HepG2 (cell line): Measurements from ENCODE around the gene TMEFF2. TPM values are rescaled to one million over a fixed set of nuclear protein-coding genes. Genes with fewer than 3 reads are reported as not detected.

ENCODE experiments used
- ATAC-seq: fragments of 200-7000 bp; cut with Tn5 transposase; 3 replicates; pipeline ENCODE4 v1.9.1; 2020; ENCODE audit warnings: mild to moderate bottlenecking, moderate library complexity
- BruUV-seq: library from RNA; stranded (reverse); fragments of 400-500 nt; replicated peaks from 2 replicates; lab custom pipeline; 2021; lab: Mats Ljungman, UMichigan
- CTCF ChIA-PET: fragments of 300-600 bp; formaldehyde crosslinking; extraction: SDS; loops from one replicate; lab custom pipeline; 2021; ENCODE audit warnings: low total read pairs, inconsistent platforms, low intra/inter-chr PET ratio; lab: Yijun Ruan, JAX
- POLR2A ChIA-PET: fragments of 350-600 bp; sonication (Branson Sonifier 250); formaldehyde crosslinking; loops from one replicate; lab custom pipeline; 2020; ENCODE audit warnings: antibody characterized with exemption, inconsistent platforms; lab: Yijun Ruan, JAX
- DNase-seq: peaks from one replicate; pipeline ENCODE4 v3.0.0-alpha.2; 2015; ENCODE audit warnings: low spot score
- FAIRE-seq: peaks from 3 replicates; lab custom pipeline; 2011; peaks lifted over from hg19 to GRCh38; lab: Jason Lieb, UNC
- H2AFZ ChIP-seq: one replicate; pipeline ENCODE4 v1.6.1; 2011; ENCODE audit warnings: low read length, inconsistent platforms
- H3K27ac ChIP-seq: fragments of 300-600 bp; 3 replicates; pipeline ENCODE4 v1.8.0; 2011; ENCODE audit warnings: mixed run types, mild to moderate bottlenecking, mixed read lengths, low read length, inconsistent platforms; ENCODE audit not compliant: insufficient read depth; ENCODE audit errors: extremely low read length
- H3K27me3 ChIP-seq, 2 experiments: fragments of 200-600 bp in 1 of 2; 2 replicates in 1 of 2; 3 replicates in 1 of 2; pipeline versions ENCODE4 v1.6.0 to v1.8.0; 2011; ENCODE audit warnings: low read length in 2 of 2, mild to moderate bottlenecking in 2 of 2, moderate library complexity in 2 of 2, inconsistent platforms in 1 of 2; ENCODE audit not compliant: insufficient read depth in 2 of 2, control insufficient read depth in 1 of 2
- H3K36me3 ChIP-seq, 2 experiments: fragments of 200-600 bp in 1 of 2; replicated peaks in 1 of 2; 2 replicates in 1 of 2; 3 replicates in 1 of 2; pipeline versions ENCODE4 v1.5.1 to v1.8.0; 2011; ENCODE audit warnings: low read length in 2 of 2, inconsistent platforms in 1 of 2; ENCODE audit not compliant: insufficient read depth in 2 of 2, control insufficient read depth in 1 of 2
- H3K4me1 ChIP-seq: 2 replicates; pipeline ENCODE4 v1.5.1; 2012; ENCODE audit warnings: low read length, inconsistent platforms; ENCODE audit not compliant: insufficient read depth
- H3K4me2 ChIP-seq: 2 replicates; pipeline ENCODE4 v1.6.0; 2011; ENCODE audit warnings: low read depth, low read length, inconsistent platforms
- H3K4me3 ChIP-seq, 3 experiments: fragments of 200-600 bp in 1 of 3; sonication (generic), shearing (Covaris generic) in 1 of 3; replicated peaks in 1 of 3; 2 replicates each; pipeline ENCODE4 v1.5.1; 2011 to 2016; ENCODE audit warnings: low read length in 3 of 3, inconsistent platforms in 2 of 3, low read depth in 2 of 3, mild to moderate bottlenecking in 2 of 3, control low read depth in 1 of 3, mixed read lengths in 1 of 3; ENCODE audit not compliant: insufficient read depth in 1 of 3
- H3K79me2 ChIP-seq: one replicate; pipeline ENCODE4 v1.6.1; 2011; ENCODE audit warnings: low read length, inconsistent platforms; ENCODE audit not compliant: insufficient read depth
- H3K9ac ChIP-seq: 2 replicates; pipeline ENCODE4 v1.6.0; 2011; ENCODE audit warnings: mild to moderate bottlenecking, low read depth, low read length, inconsistent platforms; ENCODE audit not compliant: insufficient read depth
- H3K9me3 ChIP-seq: 2 replicates; pipeline ENCODE4 v1.5.1; 2012; ENCODE audit warnings: mild to moderate bottlenecking, low read length
- H4K20me1 ChIP-seq: 2 replicates; pipeline ENCODE4 v1.6.0; 2011; ENCODE audit warnings: inconsistent platforms, mild to moderate bottlenecking, low read length, moderate library complexity; ENCODE audit not compliant: insufficient read depth
- MAFF ChIP-seq: IDR thresholded peaks from 2 replicates; pipeline ENCODE4 v1.6.1; 2011; ENCODE audit warnings: low read depth, low read length, improper control_type of control experiment
- MAFK ChIP-seq, 2 experiments: IDR thresholded peaks in 1 of 2; conservative IDR thresholded peaks in 1 of 2; 2 replicates each; pipeline ENCODE4 v1.6.1; 2011; ENCODE audit warnings: improper control_type of control experiment in 2 of 2, low read length in 2 of 2
- NFE2L2 ChIP-seq: fragments of 150-350 bp; IDR thresholded peaks from 2 replicates; pipeline ENCODE4 v1.6.1; 2014; ENCODE audit warnings: low read length
- ZNF142 ChIP-seq: sonication (generic); formaldehyde crosslinking; IDR thresholded peaks from 2 replicates; pipeline ENCODE4 v1.4.0; 2020; ENCODE audit warnings: missing genetic modification reagents
- WGBS: methylation state at CpG from one replicate; pipeline ENCODE4 v1.1.6; 2017; ENCODE audit warnings: low lambda C conversion rate; 5-methylcytosine and 5-hydroxymethylcytosine counted together
- in situ Hi-C: cut with HindIII; loops from 2 replicates; pipeline ENCODE4 v1.10.0; 2017; ENCODE audit warnings: low pct_unique_long_range_greater_than_20kb; ENCODE audit not compliant: extremely low pct_ligation_motif_present
- intact Hi-C: fragments of 100-400 bp; cut with micrococcal nuclease; formaldehyde crosslinking; loops from one replicate; pipeline ENCODE4 v1.10.0; 2022; ENCODE audit not compliant: unreplicated experiment
- polyA plus RNA-seq, 8 experiments: library from polyadenylated mRNA; depleted of rRNA in 3 of 8; stranded (reverse) in 7 of 8; unstranded in 1 of 8; fragments of >200 nt; fragmentation: Illumina TruSeq in 4 of 8; extraction: Trizol in 4 of 8; gene quantifications; 2 replicates each; pipeline versions ENCODE4 v1.2.1 to v1.2.3, GENCODE V29; 2011 to 2016; ENCODE audit warnings: low read depth in 4 of 8, missing spikeins in 1 of 8, mixed read lengths in 1 of 8; ENCODE audit not compliant: insufficient read depth in 1 of 8
- total RNA-seq, 5 experiments: library from RNA; depleted of rRNA; stranded (reverse); fragments of >200 nt; fragmentation: Illumina TruSeq; extraction: Trizol; gene quantifications; 2 replicates each; pipeline ENCODE4 v1.2.3, GENCODE V29; 2016; ENCODE audit warnings: low read depth in 1 of 5

TMEFF2 gene
- total and polyA plus RNA-seq, 2 of the 13 experiments (the other 11 are each of a cell fraction or from before 2014, with no cell fraction given), result not detected

- ChIA-PET CTCF (no interaction called here), POLR2A (no interaction called here)
- Histone ChIP-seq H3K27ac (no peak overlapping the region), H3K36me3 (no peaks in the 10 kb centered on the region), H3K4me3 (no peak overlapping the region), H3K9me3 (no peaks in the 10 kb centered on the region), H3K9ac (no peak overlapping the region), H2AFZ (no peak overlapping the region), H4K20me1 (no peaks in the 10 kb centered on the region), H3K27me3 (no peaks in the 10 kb centered on the region), H3K4me1 (peaks cover 6% of the 10 kb centered on the region), H3K79me2 (no peaks in the 10 kb centered on the region), H3K4me2 (no peak overlapping the region)
- intact Hi-C loops (no loop called here), in situ Hi-C loops (no loop called here)
- WGBS, result 43% methylated on average over 3 of the region's 3 CpGs
- FAIRE-seq, result peak; percentile 42
- no peak for ATAC-seq
- peak; percentile 6 for DNase-seq
- BruUV-seq, result no TSS peak
- TF ChIP-seq NFE2L2, result peak; percentile 95
- TF ChIP-seq ZNF142 (CRISPR knock-in tag), result no peak
- peak; percentile 79 to 86 for TF ChIP-seq MAFK (conservative IDR thresholded peaks at IDR 0.05 in 1 of 2, IDR thresholded peaks at IDR 0.05 in 1 of 2; ENCODE audit: low read length in 2 of 2)
- TF ChIP-seq MAFF, result peak; percentile 83
These were observed 244.4 kb downstream of the TMEFF2 start for GRCh38 chr2:191950132-191950874.
